A172 (cell line): Measurements from ENCODE around the gene AXL. TPM values are rescaled to one million over a fixed set of nuclear protein-coding genes. Genes with fewer than 3 reads are reported as not detected.

Experiments
- DNase-seq: peaks from one replicate; pipeline ENCODE4 v3.0.0-alpha.2; 2015; ENCODE audit warnings: low spot score
- total RNA-seq: library from RNA; depleted of rRNA; stranded (reverse); fragments of >200 nt; shearing (Covaris generic); gene quantifications from 2 replicates; pipeline ENCODE4 v1.2.3, GENCODE V29; 2014

AXL gene
- total RNA-seq, 1 experiment from 2014 or later: 457 TPM

- DNase-seq: no peak
These were observed 16.5 kb downstream of the AXL start for GRCh38 chr19:41235480-41235879.

GRCh38 chr19:41238244-41238643 lies 19.2 kb downstream of the AXL start:
- no peak for DNase-seq

GRCh38 chr19:41239363-41239762 lies 20.3 kb downstream of the AXL start:
- no peak for DNase-seq

- no peak for DNase-seq
These were observed 21.0 kb downstream of the AXL start for GRCh38 chr19:41239961-41240574.

GRCh38 chr19:41241859-41242258 lies 22.8 kb downstream of the AXL start:
- DNase-seq: no peak

GRCh38 chr19:41244117-41244516 lies 25.1 kb downstream of the AXL start:
- no peak for DNase-seq

GRCh38 chr19:41245843-41246242 lies 26.8 kb downstream of the AXL start:
- DNase-seq: no peak

GRCh38 chr19:41248895-41249294 lies 29.9 kb downstream of the AXL start:
- no peak for DNase-seq

- DNase-seq: no peak
These were observed 30.8 kb downstream of the AXL start for GRCh38 chr19:41249707-41250423.

GRCh38 chr19:41253660-41254059 lies 34.6 kb downstream of the AXL start:
- no peak for DNase-seq

GRCh38 chr19:41255171-41255570 lies 36.1 kb downstream of the AXL start:
- no peak for DNase-seq

GRCh38 chr19:41261474-41262190 lies 42.6 kb downstream of the AXL start:
- no peak for DNase-seq

- DNase-seq: peak; percentile 60
These were observed 44.2 kb downstream of the AXL start for GRCh38 chr19:41263042-41263849.

GRCh38 chr19:41263850-41264580 lies 45.0 kb downstream of the AXL start, which contains the start of gene HNRNPUL1:
TSS of gene HNRNPUL1 (plus strand) at chr19:41264372. CDS start at chr19:41264504, 132 bp downstream.
- DNase-seq: peak; percentile 100

- DNase-seq: peak; percentile 46
These were observed 45.8 kb downstream of the AXL start for GRCh38 chr19:41264581-41265394.

GRCh38 chr19:41265395-41266153 lies 46.6 kb downstream of the AXL start:
- DNase-seq: peak; percentile 26

GRCh38 chr19:41269055-41269454 lies 50.0 kb downstream of the AXL start:
- no peak for DNase-seq

- DNase-seq: no peak
These were observed 50.5 kb downstream of the AXL start for GRCh38 chr19:41269571-41269970.

GRCh38 chr19:41273076-41273475 lies 54.1 kb downstream of the AXL start:
- no peak for DNase-seq

- DNase-seq: no peak
These were observed 55.8 kb downstream of the AXL start for GRCh38 chr19:41274802-41275201.
